Left ventricle myocardium inferior (tissue), 1 donor: Measurements from ENCODE around the gene DTWD2. TPM values are rescaled to one million over a fixed set of nuclear protein-coding genes. Genes with fewer than 3 reads are reported as not detected.

Source experiments
- DNase-seq: peaks from one replicate; pipeline ENCODE4 v3.0.0-alpha.2; 2020
- H3K27ac ChIP-seq: fragments of 200-600 bp; replicated peaks from 2 replicates; pipeline ENCODE4 v1.8.0; 2021
- H3K27me3 ChIP-seq: fragments of 200-600 bp; 2 replicates; pipeline ENCODE4 v1.8.0; 2021; ENCODE audit warnings: low read depth
- H3K36me3 ChIP-seq: fragments of 200-600 bp; 2 replicates; pipeline ENCODE4 v1.8.0; 2021
- H3K4me1 ChIP-seq: fragments of 200-600 bp; 2 replicates; pipeline ENCODE4 v1.8.0; 2021
- H3K4me3 ChIP-seq: fragments of 200-600 bp; 2 replicates; pipeline ENCODE4 v1.8.0; 2021; ENCODE audit warnings: mild to moderate bottlenecking, moderate library complexity
- H3K9me3 ChIP-seq: fragments of 200-600 bp; replicated peaks from 2 replicates; pipeline ENCODE4 v1.8.0; 2021
- intact Hi-C: fragments of 100-400 bp; cut with micrococcal nuclease; formaldehyde crosslinking; loops from one replicate; pipeline ENCODE4 v1.11.0; 2022
- total RNA-seq: library from RNA; stranded (reverse); fragmentation: NEBNext Ultra II Directional; extraction: Animal tissue kit (Norgen Biotek cat#: 25700); gene quantifications from one replicate; pipeline ENCODE4 v1.2.1, GENCODE V29; 2021
- TF ChIP-seq, protein P1 (sequence below): fragments of 200-600 bp; IDR thresholded peaks from 2 replicates; pipeline ENCODE4 v1.8.0; 2021; ENCODE audit warnings: antibody characterized with exemption, mild to moderate bottlenecking, borderline replicate concordance
- donor health status: DM: no; HTN: yes; CAD: no; lungs with severe emphysema.

Gene DTWD2
- total RNA-seq, 1 donor from 2014 or later, result 14.7 TPM

DNA sequence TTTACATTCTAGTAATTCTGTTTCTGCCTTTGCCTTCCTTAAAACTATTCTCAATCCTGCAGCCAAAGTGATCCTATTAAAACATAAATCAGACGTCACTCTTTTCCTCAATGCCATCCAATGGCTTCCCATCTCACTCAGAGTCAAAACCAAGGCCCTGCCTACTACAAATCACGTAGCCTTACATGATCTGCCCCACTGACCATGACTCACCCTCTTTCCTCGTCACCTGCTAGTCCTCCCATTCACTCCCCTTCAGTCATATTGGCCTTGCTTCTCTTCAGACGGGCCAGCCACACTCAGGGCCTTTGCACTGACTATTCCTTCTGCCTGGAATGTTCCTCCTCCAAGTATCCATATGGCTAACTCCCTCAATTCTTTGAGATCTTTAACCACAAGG is 43.6 kb upstream of the DTWD2 start:
- H3K9me3 ChIP-seq, result no peaks in the 10 kb centered on the region
- no peaks in the 10 kb centered on the region for H3K4me1 ChIP-seq
- no peak overlapping the region for H3K27ac ChIP-seq
- no peak for DNase-seq
- H3K4me3 ChIP-seq, result no peak overlapping the region
- TF ChIP-seq, protein P1, sequence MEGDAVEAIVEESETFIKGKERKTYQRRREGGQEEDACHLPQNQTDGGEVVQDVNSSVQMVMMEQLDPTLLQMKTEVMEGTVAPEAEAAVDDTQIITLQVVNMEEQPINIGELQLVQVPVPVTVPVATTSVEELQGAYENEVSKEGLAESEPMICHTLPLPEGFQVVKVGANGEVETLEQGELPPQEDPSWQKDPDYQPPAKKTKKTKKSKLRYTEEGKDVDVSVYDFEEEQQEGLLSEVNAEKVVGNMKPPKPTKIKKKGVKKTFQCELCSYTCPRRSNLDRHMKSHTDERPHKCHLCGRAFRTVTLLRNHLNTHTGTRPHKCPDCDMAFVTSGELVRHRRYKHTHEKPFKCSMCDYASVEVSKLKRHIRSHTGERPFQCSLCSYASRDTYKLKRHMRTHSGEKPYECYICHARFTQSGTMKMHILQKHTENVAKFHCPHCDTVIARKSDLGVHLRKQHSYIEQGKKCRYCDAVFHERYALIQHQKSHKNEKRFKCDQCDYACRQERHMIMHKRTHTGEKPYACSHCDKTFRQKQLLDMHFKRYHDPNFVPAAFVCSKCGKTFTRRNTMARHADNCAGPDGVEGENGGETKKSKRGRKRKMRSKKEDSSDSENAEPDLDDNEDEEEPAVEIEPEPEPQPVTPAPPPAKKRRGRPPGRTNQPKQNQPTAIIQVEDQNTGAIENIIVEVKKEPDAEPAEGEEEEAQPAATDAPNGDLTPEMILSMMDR, result no peak
- no peaks in the 10 kb centered on the region for H3K36me3 ChIP-seq
- no peaks in the 10 kb centered on the region for H3K27me3 ChIP-seq
- intact Hi-C loops, result no loop called here

DNA sequence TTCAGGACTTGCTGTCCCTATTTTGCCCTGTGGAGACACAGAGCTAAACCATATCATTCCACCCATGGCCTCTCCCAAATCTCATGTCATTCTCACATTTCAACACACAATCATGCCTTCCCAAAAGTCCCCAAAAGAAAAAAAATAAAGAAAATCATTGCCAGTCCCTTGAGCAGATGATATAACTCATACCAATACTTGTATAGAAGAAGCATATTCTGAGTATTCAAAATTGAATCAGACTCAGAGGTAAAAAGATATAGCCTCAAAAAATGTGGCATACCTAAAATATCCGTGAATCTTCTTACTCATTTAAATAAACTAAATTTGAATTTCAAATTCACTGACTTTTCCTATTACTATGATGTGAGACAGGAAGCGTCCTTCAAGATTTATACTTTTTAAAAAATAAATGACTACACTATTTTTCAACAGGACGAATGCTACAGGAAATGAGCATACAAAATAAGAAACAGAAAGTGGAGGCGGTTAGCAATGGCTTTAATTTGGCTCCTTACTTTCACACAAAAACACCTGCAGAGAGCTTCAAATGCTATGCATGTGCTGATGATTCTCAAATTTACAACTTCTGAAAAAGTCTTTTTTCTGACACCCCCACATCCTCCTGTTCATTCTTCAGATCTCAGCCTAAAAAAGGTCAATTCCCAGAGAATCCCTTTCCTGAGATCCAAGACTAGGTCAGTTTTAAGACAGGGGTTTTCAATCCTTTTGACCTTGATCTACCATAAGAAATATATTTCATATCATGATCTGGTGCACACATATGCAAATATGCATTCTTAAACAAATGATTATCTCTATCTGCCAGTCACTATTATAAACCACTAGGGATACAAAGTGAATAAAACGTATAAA is 42.9 kb upstream of the DTWD2 start:
- intact Hi-C loops, result no loop called here
- DNase-seq, result no peak
- Histone ChIP-seq H3K27me3 (no peaks in the 10 kb centered on the region), H3K4me3 (no peak overlapping the region), H3K36me3 (no peaks in the 10 kb centered on the region), H3K27ac (no peak overlapping the region), H3K4me1 (no peaks in the 10 kb centered on the region), H3K9me3 (no peaks in the 10 kb centered on the region)
- TF ChIP-seq, protein P1, result no peak

DNA sequence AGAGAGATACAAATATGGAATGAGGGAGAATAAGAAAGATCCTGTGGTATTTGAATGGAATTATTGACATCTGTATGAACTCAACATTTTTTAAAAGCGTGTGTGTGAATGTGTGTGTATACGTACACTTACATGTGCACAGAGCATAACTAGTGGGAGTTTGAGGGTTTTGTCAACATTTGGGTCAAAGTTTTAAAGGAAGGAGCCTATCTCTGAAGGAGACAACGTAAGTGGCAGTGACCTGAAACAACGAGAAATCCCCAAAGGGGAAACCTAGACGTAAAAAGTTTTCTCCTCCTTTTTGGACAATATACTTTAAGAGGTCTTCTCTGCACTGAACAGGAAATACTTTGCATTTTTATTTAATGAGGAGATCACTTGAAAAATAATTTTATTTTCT is 40.2 kb upstream of the DTWD2 start:
- intact Hi-C loops, result no loop called here
- no peaks in the 10 kb centered on the region for H3K36me3 ChIP-seq
- no peaks in the 10 kb centered on the region for H3K27me3 ChIP-seq
- no peaks in the 10 kb centered on the region for H3K4me1 ChIP-seq
- H3K27ac ChIP-seq, result no peak overlapping the region
- TF ChIP-seq, protein P1, result no peak
- H3K9me3 ChIP-seq, result peaks cover 12% of the 10 kb centered on the region
- DNase-seq, result no peak
- H3K4me3 ChIP-seq, result no peak overlapping the region

DNA sequence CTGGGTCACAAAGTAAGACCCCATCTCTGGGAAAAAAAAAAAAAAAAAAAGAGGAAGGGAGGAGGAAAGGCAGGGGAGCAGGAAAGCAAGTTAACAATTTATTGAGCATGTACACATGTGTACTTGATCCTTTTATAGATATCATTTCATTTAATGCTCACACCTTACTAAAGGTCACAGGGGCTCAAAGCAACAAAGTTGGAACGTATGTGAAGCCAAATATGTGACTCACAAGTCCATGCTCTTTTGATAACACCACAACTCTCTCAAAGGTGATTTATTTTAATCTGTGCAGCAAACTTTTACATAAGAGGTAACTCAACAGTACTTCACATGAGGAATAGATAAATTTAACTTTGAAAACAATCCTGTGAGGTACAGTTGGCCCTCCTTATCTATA is 34.4 kb upstream of the DTWD2 start:
- Histone ChIP-seq H3K36me3 (no peaks in the 10 kb centered on the region), H3K9me3 (peaks cover 12% of the 10 kb centered on the region), H3K4me1 (no peaks in the 10 kb centered on the region), H3K4me3 (no peak overlapping the region), H3K27me3 (no peaks in the 10 kb centered on the region), H3K27ac (no peak overlapping the region)
- intact Hi-C loops, result no loop called here
- TF ChIP-seq, protein P1, result no peak
- DNase-seq, result no peak

DNA sequence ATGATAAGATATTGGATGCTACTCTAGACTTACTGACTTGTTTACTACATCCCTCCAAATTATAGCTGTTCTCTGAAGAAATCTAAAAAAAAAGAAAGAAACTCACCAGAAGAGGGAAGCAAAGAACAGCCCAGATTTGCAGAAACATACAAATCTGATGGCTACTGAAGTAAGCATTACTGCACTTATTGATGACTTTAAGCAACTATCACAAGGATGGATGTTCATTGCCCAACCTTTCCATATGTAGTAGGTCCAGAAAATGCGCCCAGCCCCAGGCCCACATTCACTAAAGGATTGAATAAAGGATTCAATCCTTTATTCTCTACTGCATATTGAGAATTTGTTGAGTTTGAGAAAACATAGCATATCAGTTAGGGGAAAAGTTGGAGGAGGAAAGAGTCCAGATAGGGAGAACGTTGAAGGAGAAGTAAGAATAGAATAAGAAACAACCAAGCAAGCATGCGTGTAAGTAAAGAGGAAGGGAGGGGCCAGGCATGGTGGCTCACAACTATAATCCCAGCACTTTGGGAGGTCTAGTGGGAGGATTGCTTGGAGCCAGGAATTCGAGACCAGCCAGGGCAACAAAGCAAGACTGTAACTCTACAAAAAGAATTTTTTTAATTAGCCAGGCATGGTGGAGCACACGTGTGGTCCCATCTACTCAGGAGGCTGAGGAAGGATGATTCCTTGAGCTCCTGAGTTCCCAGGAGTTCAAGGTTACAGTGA is 33.8 kb upstream of the DTWD2 start:
- intact Hi-C loops, result no loop called here
- no peaks in the 10 kb centered on the region for H3K27me3 ChIP-seq
- H3K4me1 ChIP-seq, result no peaks in the 10 kb centered on the region
- no peak for DNase-seq
- peaks cover 12% of the 10 kb centered on the region for H3K9me3 ChIP-seq
- no peak overlapping the region for H3K27ac ChIP-seq
- no peaks in the 10 kb centered on the region for H3K36me3 ChIP-seq
- no peak overlapping the region for H3K4me3 ChIP-seq
- TF ChIP-seq, protein P1, result peak; percentile 38
